HG02884 (cell line): ENCODE data around the gene BMS1.
"Not testable (repeated sequence)": the region's sequence is repeated elsewhere in the genome, so short reads cannot be mapped to it uniquely, and the experiment has no call there.

Experiments used
- ATAC-seq: cut with Tn5 transposase; IDR thresholded peaks from one replicate; pipeline ENCODE4 v1.9.1; 2021; ENCODE audit warnings: mild to moderate bottlenecking, moderate library complexity; ENCODE audit not compliant: unreplicated experiment

BMS1 gene, protein sequence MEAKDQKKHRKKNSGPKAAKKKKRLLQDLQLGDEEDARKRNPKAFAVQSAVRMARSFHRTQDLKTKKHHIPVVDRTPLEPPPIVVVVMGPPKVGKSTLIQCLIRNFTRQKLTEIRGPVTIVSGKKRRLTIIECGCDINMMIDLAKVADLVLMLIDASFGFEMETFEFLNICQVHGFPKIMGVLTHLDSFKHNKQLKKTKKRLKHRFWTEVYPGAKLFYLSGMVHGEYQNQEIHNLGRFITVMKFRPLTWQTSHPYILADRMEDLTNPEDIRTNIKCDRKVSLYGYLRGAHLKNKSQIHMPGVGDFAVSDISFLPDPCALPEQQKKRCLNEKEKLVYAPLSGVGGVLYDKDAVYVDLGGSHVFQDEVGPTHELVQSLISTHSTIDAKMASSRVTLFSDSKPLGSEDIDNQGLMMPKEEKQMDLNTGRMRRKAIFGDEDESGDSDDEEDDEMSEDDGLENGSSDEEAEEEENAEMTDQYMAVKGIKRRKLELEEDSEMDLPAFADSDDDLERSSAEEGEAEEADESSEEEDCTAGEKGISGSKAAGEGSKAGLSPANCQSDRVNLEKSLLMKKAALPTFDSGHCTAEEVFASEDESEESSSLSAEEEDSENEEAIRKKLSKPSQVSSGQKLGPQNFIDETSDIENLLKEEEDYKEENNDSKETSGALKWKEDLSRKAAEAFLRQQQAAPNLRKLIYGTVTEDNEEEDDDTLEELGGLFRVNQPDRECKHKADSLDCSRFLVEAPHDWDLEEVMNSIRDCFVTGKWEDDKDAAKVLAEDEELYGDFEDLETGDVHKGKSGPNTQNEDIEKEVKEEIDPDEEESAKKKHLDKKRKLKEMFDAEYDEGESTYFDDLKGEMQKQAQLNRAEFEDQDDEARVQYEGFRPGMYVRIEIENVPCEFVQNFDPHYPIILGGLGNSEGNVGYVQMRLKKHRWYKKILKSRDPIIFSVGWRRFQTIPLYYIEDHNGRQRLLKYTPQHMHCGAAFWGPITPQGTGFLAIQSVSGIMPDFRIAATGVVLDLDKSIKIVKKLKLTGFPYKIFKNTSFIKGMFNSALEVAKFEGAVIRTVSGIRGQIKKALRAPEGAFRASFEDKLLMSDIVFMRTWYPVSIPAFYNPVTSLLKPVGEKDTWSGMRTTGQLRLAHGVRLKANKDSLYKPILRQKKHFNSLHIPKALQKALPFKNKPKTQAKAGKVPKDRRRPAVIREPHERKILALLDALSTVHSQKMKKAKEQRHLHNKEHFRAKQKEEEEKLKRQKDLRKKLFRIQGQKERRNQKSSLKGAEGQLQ

GRCh38 chr10:42782446-42783180 is at the start of gene BMS1:
Gene BMS1 (plus strand): TSS chr10:42782795. CDS start chr10:42784395, 1,600 bp downstream.
- peak; percentile 97 for ATAC-seq

DNA sequence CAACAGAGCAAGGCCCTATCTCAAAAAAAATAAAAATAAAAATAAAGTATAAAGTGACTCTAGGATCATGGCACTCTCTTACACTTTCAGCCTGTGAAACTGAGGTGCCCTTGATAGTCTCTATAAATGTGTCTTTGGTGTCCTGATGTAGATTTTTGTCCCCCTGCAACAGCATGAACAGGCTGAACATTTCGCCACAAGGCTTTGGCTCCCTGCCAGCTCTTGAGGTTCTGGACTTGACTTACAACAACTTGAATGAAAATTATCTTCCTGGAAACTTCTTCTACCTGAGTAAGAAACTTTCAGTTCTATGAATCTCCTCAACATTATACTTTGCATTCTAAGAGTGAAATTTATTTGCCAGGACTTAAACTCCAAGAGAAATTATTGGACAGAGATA is 48.1 kb upstream of the BMS1 start:
- no peak for ATAC-seq

- no peak for ATAC-seq
These were observed 43.9 kb upstream of the BMS1 start for GRCh38 chr10:42738679-42739078.

- ATAC-seq = not testable (repeated sequence)
These were observed 41.1 kb upstream of the BMS1 start for GRCh38 chr10:42741536-42741935.

DNA sequence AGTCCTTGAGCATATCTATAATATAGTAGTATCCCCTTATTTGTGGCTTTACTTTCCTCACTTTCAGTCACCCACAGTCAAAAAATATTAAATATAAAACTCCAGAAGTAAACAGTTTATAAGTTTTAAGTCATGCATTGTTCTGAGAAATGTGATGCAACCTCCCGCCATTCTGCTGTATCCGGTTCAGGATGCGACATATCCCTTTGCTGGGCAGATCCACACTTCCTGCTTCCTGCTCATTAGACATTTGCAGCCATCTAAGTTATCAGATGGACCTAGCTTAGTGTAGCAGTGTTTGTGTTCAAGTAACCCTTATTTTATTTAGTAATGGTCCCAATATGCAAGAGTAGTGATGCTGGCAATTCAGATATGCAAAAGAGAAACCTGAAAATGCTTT is 38.9 kb upstream of the BMS1 start:
- ATAC-seq = no peak

GRCh38 chr10:42744134-42744701 is 38.4 kb upstream of the BMS1 start:
- ATAC-seq = no peak

DNA sequence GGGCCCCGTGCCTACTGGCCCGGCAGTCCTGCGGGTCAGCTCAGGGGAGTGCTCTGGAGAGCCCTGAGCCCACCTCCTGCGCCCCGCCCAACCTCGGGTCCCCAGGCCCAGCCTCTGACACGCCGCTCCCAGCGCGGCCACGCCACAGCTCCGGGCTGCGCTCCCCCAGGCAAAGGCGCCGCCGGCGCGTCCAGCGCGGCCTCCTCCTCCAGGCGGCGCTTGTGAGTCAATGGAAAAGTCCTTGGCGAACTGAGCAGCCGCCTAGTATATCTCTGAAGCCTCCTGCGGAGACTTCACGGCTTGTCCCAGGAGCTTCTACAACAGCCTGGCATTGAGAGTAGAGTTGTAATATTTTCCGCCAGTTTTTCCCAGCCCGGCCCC is 29.5 kb upstream of the BMS1 start:
- ATAC-seq = peak; percentile 60

GRCh38 chr10:42753507-42754154 is 29.0 kb upstream of the BMS1 start:
- no peak for ATAC-seq

DNA sequence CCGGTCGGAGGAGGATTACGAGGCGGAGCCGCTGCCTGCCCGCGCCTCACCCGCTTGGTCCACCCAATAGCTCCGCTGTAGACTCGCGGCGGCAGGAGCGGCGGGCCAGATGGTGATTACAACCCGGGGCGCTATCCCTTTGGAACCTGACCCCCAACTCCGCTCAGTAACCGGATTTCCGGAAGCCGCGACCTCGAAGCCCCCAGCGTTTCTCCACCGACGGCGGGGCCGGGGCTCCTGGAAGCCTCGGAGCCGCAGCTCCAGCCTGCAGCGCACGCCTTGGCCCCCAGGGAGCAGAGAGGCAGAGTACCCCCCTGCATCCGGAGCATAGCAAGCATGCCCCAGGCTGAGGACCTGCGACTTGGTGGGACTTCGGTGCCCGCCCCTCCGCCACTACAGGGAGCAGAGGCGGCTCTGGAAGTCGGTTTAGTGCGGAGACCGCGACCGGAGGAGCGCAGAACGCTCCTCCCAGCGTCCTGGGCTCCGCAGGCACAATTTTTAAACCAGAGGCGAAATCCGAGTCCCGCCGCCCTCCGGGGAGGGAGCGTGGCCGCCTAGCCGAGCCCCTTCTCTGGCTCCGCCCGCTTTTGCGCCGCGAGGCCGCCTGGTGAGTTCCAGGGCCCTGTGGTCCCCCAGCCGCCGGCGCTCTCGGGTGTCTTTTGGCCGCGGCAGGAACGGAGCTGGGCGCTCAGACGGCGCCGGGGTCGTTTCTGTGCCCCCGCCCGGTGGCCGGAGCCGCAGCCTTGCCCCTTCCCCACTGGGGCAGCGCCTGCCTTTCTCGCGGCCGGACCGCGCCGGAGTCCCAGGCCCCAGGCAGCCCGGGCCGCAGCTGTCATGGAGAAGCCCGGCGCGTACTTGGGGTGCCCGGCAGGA is 28.2 kb upstream of the BMS1 start:
- no peak for ATAC-seq

DNA sequence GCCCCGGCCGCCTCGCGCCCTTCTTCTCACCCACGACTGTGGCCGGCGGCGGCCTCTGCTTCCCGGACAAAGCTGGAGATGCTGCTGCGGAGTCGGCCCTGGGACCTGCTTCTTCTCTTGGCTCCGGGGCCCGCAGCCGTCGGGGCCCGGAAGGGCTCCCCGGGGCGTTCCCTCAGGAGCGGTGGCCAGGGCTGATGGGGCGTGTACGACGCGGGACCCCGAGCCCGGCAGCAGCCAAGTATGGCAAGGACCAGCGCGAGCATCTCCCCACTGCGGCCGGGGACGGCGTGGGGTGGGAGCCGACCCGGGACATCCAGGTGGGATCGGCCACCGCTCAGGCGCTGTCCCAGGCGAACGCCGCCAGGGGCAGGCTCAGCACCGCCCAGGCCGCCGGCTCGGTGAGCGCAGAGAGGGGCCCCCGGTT is 27.6 kb upstream of the BMS1 start:
- ATAC-seq = no peak

- no peak for ATAC-seq
These were observed 27.0 kb upstream of the BMS1 start for GRCh38 chr10:42755556-42756093.

DNA sequence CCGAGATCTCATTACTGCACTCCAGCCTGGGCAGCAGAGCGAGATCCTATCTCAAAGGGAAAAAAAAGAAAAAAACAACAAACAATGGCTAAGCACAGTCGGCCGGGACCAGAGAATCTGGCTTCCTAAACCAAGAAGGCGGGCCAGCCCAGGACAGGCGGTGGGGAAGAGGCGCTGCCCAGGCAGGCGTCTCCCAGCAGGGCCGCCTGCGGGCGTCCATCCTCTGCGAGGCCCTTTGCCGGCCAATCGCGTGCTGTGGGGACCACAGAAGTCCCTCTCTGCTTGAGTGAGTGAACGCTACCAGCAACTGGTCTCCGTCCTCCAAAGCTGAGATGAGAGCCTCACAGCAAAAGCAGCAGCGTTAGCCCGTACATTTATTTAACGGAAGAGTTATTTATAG is 14.7 kb upstream of the BMS1 start:
- ATAC-seq = no peak

DNA sequence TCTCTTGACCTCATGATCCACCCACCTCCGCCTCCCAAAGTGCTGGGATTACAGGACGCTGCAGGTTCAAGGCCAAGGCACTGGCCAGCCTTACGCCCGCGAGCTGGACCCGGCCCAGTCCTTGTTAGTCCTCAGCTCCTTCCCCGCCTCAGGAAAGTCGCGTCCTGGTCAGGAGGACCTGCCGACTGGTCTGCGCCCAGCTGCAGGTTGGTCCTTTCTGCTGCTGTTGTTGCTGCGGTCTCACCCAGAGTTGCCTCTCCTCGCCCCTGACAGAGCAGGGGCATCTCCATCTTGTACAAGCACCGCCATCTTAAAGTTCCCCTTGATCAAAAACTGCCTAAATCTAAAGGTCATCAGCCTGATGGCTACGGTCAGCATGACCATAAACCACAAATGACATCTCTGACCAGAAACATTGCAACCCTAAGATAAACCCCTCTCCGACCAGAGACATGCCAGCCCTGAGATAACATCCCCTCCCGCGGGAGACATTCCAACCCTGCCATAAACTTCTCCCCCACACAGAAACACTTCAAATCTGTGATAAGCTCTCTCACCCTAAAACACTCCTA is 13.9 kb upstream of the BMS1 start:
- ATAC-seq = no peak

DNA sequence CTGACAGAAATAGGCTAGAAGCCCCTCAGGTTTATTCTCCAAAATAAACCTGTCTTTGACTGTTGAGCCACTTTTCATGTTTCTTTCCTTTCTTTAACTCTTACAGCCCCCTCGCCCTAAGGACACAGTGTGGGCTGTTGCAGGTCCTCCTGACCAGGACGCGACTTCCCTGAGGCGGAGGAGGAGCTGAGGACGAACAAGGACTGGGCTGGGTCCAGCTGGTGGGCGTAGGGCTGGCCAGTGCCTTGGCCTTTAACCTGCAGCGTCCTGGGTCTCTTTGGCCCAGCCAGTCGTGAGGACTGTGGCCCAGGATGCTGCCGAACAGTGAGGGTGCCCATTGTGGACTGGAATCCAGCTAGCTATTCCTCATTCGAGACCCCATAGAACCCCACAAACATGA is 13.4 kb upstream of the BMS1 start:
- no peak for ATAC-seq

DNA sequence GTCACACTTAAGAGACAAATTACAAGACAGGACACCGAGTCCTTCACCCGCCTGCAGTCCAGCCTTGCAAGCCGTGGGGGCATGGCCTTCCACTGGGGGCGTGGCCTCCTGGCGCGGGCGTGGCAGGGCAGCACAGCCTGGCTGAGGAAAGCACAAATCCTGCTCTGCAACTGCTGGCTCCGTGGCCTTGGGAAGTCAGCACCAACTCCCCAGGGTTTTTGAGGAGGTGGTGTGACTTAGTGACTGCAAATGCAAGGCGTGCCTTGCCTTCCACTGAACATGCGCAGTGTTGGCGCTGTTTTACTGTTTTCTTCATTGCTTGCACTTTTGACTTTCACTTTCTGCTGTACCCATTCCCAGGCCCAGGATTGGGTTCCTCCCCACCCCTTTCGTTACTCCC is 12.9 kb upstream of the BMS1 start:
- ATAC-seq = no peak

GRCh38 chr10:42776681-42777080 is 5.9 kb upstream of the BMS1 start:
- no peak for ATAC-seq

GRCh38 chr10:42780456-42780855 is 2.1 kb upstream of the BMS1 start:
- ATAC-seq = no peak

DNA sequence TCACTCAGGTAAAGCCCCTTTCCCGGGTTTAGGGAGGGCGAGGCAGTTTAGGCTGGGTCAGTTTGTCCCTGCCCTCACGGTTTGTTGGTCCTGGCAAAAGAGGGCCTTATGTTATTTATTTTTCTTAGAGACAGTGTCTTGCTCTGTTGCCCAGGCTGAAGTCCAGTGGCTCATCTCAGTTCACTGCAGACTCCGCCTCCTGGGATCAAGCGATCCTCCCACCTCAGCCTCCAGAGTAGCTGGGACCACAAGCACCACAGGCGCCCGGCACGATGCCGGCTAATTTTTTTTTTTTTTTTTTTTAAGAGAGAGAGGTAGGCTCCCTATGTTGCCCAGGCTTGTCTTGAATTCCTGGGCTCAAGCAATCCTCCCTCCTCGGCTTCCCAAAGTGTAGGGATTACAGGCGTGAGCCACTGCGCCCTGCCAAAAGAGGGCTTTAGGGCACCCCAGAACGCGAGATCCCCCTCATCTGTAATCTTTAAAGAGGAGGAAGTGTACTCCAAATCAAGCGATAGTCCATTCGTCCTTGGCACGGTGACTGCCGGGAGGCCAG is 626 bp upstream of the BMS1 start:
- ATAC-seq = peak; percentile 0
